Panc1 (cell line): Measurements from ENCODE around the gene EIF2B1. TPM values are rescaled to one million over a fixed set of nuclear protein-coding genes. Genes with fewer than 3 reads are reported as not detected.

Source experiments
- ATAC-seq: fragments of 200-7000 bp; cut with Tn5 transposase; 2 replicates; pipeline ENCODE4 v1.9.1; 2020; ENCODE audit warnings: mild to moderate bottlenecking, moderate library complexity
- BruUV-seq: library from RNA; stranded (reverse); fragments of 400-500 nt; replicated peaks from 2 replicates; lab custom pipeline; 2021; lab: Mats Ljungman, UMichigan
- CTCF ChIA-PET: fragments of 300-600 bp; sonication (Branson Sonifier 250); formaldehyde crosslinking; loops from one replicate; lab custom pipeline; 2022; ENCODE audit warnings: antibody characterized with exemption; lab: Charles Lee
- POLR2A ChIA-PET: fragments of 300-600 bp; sonication (Branson Sonifier 250); formaldehyde crosslinking; loops from one replicate; lab custom pipeline; 2022; ENCODE audit warnings: antibody characterized with exemption; lab: Charles Lee
- DNase-seq: peaks from one replicate; pipeline ENCODE4 v3.0.0-alpha.2; 2010; ENCODE audit warnings: low read depth, low spot score
- H3K27ac ChIP-seq: 2 replicates; pipeline ENCODE4 v1.5.1; 2011; ENCODE audit warnings: mild to moderate bottlenecking, low read length, inconsistent platforms
- H3K27me3 ChIP-seq: fragments of 200-500 bp; sonication (Bioruptor generic); 2 replicates; pipeline ENCODE4 v1.6.0; 2014; ENCODE audit warnings: low read length, inconsistent platforms; ENCODE audit not compliant: control insufficient read depth, insufficient read depth
- H3K36me3 ChIP-seq: fragments of 200-500 bp; sonication (Bioruptor generic); 2 replicates; pipeline ENCODE4 v1.5.1; 2014; ENCODE audit warnings: inconsistent platforms, mild to moderate bottlenecking, low read length, moderate library complexity; ENCODE audit not compliant: control insufficient read depth, insufficient read depth
- H3K4me1 ChIP-seq: 2 replicates; pipeline ENCODE4 v1.5.1; 2011; ENCODE audit warnings: inconsistent platforms, mild to moderate bottlenecking, low read length, moderate library complexity; ENCODE audit not compliant: control insufficient read depth, insufficient read depth
- H3K4me3 ChIP-seq, 2 experiments: 2 replicates each; pipeline ENCODE4 v1.5.1; 2011 to 2012; ENCODE audit warnings: low read depth in 2 of 2, low read length in 2 of 2, mild to moderate bottlenecking in 2 of 2, inconsistent platforms in 1 of 2, moderate library complexity in 1 of 2
- H3K9me3 ChIP-seq: fragments of 200-500 bp; sonication (Bioruptor generic); 2 replicates; pipeline ENCODE4 v1.5.1; 2014; ENCODE audit warnings: low read depth, mild to moderate bottlenecking, inconsistent platforms, low read length, moderate library complexity; ENCODE audit not compliant: control insufficient read depth, insufficient read depth
- CTCF ChIP-seq: fragments of 450-650 bp; IDR thresholded peaks from 2 replicates; pipeline ENCODE4 v1.5.1; 2017; ENCODE audit warnings: mild to moderate bottlenecking
- POLR2AphosphoS5 ChIP-seq: IDR thresholded peaks from 2 replicates; pipeline ENCODE4 v1.6.1; 2012; ENCODE audit warnings: mild to moderate bottlenecking, low read depth, low read length, moderate library complexity
- REST ChIP-seq, 2 experiments: IDR thresholded peaks; 2 replicates each; pipeline ENCODE4 v1.6.1; 2011 to 2012; ENCODE audit warnings: low read depth in 2 of 2, control low read depth in 1 of 2, low read length in 1 of 2, mild to moderate bottlenecking in 1 of 2, moderate library complexity in 1 of 2; ENCODE audit not compliant: insufficient read depth in 1 of 2
- SIN3A ChIP-seq: IDR thresholded peaks from 2 replicates; pipeline ENCODE4 v1.6.1; 2012; ENCODE audit warnings: low read depth, mild to moderate bottlenecking, low read length, moderate library complexity, borderline replicate concordance; ENCODE audit not compliant: insufficient read depth
- TCF7L2 ChIP-seq: IDR thresholded peaks from 2 replicates; pipeline ENCODE4 v1.6.1; 2011; ENCODE audit warnings: mild to moderate bottlenecking, low read depth, low read length, inconsistent platforms
- in situ Hi-C: cut with HindIII; loops from 2 replicates; pipeline ENCODE4 v1.10.0; 2016; ENCODE audit warnings: low sequenced_read_pairs, low pct_unique_long_range_greater_than_20kb
- intact Hi-C: fragments of 100-400 bp; cut with micrococcal nuclease; formaldehyde crosslinking; loops from one replicate; pipeline ENCODE4 v1.10.0; 2022; ENCODE audit not compliant: unreplicated experiment
- total RNA-seq: library from RNA; stranded (reverse); gene quantifications from one replicate; pipeline ENCODE4 v1.2.1, GENCODE V29; 2021; ENCODE audit not compliant: unreplicated experiment

The EIF2B1 gene
- total RNA-seq, 1 experiment from 2014 or later: 49.4 TPM

GRCh38 chr12:123678981-123679380 is 45.5 kb upstream of the EIF2B1 start:
- CTCF ChIA-PET: no interaction called here
- no peak overlapping the region for H3K4me3 ChIP-seq
- no TSS peak for BruUV-seq
- DNase-seq (no peak), ATAC-seq (no peak)
- H3K4me1 ChIP-seq: no peaks in the 10 kb centered on the region
- no peaks in the 10 kb centered on the region for H3K27me3 ChIP-seq
- no peak overlapping the region for H3K27ac ChIP-seq
- in situ Hi-C loops (no loop called here), intact Hi-C loops (no loop called here)
- POLR2A ChIA-PET: interaction anchor here (0.7 kb wide), 1 partner anchor 248 kb away, joined by 7 read pairs; no protein-coding TSS in a partner anchor
- no peaks in the 10 kb centered on the region for H3K36me3 ChIP-seq
- no peaks in the 10 kb centered on the region for H3K9me3 ChIP-seq
- TF ChIP-seq POLR2AphosphoS5 (no peak), REST (IDR thresholded peaks at IDR 0.05; ENCODE audit: insufficient read depth in 1 of 2, low read depth in 2 of 2, low read length in 1 of 2) (no peak), SIN3A (no peak), CTCF (no peak), TCF7L2 (no peak)

GRCh38 chr12:123676616-123677320 is 43.3 kb upstream of the EIF2B1 start:
- peaks cover 4% of the 10 kb centered on the region; the same call in 1 of the 2 replicates for H3K4me1 ChIP-seq
- POLR2A ChIA-PET: no interaction called here
- H3K9me3 ChIP-seq: no peaks in the 10 kb centered on the region
- no peaks in the 10 kb centered on the region for H3K36me3 ChIP-seq
- TF ChIP-seq CTCF (no peak), TCF7L2 (no peak), REST (IDR thresholded peaks at IDR 0.05; ENCODE audit: insufficient read depth in 1 of 2, low read depth in 2 of 2, low read length in 1 of 2) (no peak), POLR2AphosphoS5 (no peak), SIN3A (no peak)
- CTCF ChIA-PET: no interaction called here
- intact Hi-C loops (no loop called here), in situ Hi-C loops (no loop called here)
- BruUV-seq: no TSS peak
- H3K27me3 ChIP-seq: no peaks in the 10 kb centered on the region
- H3K4me3 ChIP-seq: no peak overlapping the region
- H3K27ac ChIP-seq: no peak overlapping the region
- ATAC-seq (no peak), DNase-seq (no peak)
